Hippocampal formation (tissue), 2 donors: ENCODE measurements around the gene VAV2.

ENCODE experiments used
- DNase-seq, 2 donors: peaks; one replicate each; lab custom pipeline; 2025; lab: John Stamatoyannopoulos, UW

The VAV2 gene

GRCh38 chr9:133952598-133953550 lies 39.2 kb downstream of the VAV2 start:
- no peak for DNase-seq

DNA sequence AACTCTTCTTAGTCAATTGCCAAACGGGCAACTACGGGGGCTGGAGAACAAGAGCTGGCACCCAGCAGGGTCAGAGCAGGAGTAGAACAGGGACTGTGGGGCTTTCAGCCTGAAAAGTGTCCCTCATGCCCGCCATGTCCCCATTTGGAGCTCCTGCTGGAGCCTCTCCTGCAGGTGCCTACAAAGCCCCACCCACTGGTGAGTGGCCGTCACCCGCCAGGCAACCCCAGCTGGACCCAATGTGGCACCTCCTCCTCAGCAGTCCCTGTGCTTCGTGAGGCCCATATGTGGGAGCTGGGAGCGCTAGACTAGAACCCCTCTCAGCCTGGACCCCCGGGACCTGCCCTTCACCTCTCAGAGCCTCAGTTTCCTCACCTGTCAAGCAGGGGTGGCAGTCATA lies 40.9 kb downstream of the VAV2 start:
- DNase-seq: no peak

DNA sequence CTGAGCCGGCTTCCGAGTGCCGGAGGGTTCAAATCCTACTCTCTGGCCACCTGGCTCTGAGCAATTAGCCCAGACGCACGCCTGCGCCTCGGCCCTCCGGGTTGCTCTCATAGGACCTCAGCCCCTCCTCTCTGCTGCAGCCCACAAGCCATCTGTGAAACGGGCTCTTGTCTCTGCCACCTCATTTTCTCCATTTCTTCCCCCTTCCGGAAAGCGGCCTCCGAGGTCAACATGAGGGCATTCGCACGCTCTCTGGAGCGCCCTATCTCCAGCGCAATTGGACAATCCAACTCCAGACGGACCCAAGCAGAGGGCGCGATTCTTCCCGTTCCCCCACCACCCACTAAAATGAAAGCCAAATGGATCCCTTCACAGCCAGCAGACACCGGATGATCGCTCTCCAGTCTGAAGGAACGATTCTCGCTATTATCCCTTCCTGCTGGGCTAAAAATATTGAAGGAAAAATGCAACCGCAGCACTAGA lies 41.5 kb downstream of the VAV2 start:
- no peak for DNase-seq

DNA sequence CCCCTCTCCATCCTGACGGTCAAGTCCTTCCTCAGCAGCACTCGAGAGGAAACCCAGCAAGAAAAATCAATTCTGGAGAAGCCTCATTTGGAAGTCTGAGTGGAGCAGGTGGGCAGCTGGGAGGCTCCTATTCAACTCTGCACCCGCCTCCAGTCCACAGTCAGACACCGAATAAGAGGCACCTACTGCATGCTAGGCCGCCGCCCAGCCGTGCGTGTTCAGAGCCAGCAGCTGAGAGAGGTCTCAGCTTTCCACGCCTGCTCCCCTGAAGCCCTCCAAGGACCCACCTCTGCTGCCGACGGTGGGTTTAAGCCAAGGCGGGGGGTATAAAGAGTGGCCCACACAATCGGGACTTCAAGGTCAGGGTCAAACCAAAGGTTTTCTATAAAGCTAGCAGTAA lies 41.9 kb downstream of the VAV2 start:
- DNase-seq: no peak

DNA sequence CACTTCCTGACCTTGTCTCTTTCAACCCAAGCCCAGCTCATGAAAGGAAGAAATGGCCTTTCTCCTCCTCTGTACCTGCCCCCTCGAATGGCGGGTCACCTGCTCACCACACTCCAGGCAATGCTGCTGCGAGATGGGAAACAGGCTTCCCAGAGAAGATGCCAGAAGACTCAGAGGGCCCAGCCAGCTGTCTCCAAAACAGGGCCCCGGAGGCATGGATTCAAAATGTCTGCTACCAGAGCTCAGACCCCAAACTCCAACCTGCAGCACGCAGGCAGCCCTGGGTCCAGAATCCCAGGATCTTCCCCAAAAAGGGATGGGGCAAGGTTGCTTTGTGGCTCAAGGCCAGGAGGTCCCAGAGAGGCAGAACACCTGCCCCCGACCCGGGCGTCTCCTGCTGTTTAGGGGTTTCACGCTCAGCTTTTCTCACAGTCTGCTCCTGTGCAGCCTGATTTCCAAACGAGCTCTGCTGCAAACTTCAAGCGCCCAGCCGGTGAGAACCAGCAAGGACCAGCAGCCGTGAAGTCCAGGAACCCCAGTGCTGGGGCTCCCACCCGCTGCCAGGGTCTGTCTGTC lies 42.5 kb downstream of the VAV2 start:
- no peak for DNase-seq

DNA sequence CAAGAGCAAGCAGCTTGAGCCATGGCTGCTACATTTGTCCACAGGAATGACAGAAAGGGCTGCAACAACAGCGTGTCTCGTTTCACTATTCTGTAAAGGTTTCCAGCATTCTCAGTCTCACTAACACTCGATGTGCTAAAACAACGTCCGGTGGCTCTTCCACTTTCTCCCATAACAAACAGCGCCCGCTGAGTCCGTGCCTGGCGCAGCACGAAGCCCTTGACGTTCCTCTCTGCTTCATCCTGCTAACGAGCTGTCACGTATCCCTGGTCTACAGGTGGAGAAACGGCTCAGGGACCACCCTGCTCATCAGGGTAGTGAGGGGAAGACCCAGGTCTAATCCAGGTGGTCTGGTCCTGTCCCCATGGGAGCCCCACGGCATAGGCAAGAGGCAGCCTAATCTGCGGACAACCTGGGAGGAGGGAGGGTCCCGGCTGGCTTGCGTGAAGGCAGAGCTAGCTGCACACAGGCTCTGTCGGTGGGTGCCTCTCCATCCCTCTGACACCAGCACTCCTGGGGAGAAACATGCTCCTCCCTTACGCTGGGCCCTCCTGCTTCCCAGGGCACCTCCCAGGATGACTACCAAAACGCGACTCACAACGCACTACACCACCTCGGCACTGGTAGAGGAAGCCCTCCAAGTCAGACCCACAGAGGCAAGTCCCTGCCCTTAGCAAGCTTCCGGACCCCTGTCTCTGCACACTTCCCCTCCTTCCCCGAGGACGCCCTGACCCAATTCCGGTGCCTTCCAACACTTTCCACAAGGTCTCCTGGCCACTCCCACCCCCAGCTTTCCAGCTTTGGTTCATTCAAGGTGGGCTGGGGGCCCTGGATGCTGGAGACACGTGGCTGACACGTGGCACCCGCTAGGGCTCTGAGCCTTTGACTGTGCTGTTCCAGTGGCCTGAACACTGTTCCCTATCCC lies 43.3 kb downstream of the VAV2 start:
- DNase-seq: no peak

GRCh38 chr9:133948131-133948530 lies 44.0 kb downstream of the VAV2 start:
- no peak for DNase-seq

DNA sequence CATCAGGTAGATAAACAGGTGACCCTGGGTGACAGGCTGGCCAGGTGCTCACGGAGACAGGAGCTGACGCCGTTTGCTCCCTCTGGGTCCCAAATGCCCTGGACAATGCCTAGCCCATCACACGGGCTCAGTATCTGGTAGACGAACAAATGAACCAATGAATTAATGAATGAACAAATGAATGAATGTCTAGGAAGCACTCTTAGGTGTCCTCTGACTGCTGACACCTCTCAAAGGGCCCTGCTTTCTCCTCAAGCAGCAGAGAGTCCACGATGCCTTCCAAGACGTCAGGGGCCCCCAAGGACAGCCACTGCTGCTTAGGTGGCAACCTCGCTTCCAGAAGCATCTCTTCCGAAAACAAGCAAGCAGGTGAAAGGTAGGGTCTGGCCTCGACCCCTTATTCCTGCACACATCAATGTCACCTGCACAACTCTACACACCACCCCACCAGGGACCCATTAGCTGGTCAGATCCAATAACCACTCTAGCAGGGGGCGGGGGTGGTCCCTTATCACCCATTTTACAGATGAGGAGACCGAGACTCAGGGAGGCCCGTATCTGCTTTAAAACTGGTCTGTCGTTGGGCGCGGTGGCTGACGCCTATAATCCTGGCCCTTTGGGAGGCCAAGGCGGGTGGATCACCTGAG lies 45.2 kb downstream of the VAV2 start:
- no peak for DNase-seq

DNA sequence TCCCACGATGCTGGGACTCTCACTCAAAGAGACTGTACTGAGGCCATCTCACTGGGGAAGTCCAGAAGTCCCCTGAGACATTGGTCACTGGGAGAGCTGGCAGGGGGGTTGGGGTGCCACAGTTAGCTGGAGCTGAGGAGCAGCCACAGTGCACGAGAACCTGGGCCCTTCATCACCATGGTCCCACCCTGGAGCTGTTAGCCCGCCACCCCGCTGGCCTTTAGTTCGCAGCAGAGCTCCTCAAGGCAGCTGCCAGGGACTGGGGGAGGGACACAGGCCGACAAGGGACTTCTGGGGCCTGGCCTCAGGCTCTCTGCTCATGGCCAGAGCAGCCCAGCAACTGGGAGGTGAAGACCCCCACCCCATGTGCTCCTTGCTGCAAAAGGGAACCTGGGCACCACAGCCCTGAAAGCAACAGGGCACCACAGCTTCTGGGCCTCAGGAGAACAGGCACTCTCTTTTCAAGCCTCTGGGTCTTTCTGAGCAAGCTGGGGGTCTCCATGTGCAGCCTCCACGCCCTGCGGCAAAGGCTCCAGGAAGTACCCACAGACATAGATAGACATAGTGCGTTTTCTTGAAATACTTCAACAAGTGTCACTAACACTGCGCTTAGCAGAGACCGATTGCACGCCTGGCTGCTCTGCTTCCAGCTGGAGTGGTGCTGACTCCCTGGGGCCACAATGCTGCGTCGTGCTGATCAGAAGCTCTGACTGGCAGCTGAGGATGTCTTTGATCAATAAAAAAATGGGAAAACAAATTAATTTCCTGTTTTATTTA lies 46.0 kb downstream of the VAV2 start:
- no peak for DNase-seq

- no peak for DNase-seq
These were observed 46.7 kb downstream of the VAV2 start for GRCh38 chr9:133945314-133945975.

GRCh38 chr9:133944746-133945135 lies 47.4 kb downstream of the VAV2 start:
- no peak for DNase-seq

DNA sequence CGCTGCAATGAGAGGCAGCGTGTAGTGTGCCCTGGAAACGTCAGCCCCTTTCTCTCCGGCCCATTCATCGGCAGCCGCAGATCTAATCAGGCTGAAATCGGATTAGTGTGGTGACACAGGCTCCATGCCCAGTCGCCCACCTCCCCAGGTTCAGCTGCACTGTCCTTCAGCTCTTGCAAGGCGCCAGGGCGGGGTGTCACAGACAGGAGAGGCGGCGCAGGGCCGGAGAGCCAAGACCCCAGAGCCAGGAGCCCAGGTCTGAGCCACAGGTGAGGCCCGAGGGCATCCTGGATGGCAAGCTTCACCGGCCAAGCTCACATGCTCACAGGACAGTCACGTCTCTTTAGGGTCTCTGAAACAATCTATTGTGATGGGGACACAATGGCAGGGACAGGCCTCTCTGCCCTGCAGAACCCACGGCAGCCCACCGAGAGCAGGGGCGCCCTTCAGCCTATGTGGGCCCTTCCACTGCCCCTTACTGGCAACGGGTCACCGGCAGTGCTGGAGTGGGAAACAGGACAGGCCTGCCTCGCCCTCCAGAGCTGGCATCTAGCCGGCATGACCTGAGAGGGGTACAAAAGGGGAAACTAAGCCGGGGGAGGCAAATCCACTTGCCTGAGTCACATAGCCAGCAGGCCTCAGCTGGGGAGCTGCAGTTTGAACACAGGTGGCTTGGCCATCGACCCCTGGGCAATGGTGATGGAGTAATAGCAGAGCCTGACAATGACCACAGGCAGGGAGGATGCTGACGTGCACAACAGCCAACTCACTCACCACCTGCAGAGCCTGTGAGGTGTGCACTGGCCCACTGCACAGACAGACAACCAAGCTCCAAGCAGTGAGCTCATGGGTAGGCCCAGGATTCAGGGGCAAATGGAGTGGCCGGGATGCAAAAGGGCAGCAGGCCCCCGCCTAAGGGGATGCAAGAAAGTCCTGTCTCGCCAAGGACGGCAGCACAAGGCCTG lies 48.1 kb downstream of the VAV2 start:
- DNase-seq: no peak

GRCh38 chr9:133943036-133943780 lies 48.9 kb downstream of the VAV2 start:
- no peak for DNase-seq

- DNase-seq: no peak
These were observed 49.7 kb downstream of the VAV2 start for GRCh38 chr9:133942206-133942975.

- DNase-seq: no peak
These were observed 52.3 kb downstream of the VAV2 start for GRCh38 chr9:133939845-133940244.

- DNase-seq: no peak
These were observed 52.8 kb downstream of the VAV2 start for GRCh38 chr9:133939171-133939785.

DNA sequence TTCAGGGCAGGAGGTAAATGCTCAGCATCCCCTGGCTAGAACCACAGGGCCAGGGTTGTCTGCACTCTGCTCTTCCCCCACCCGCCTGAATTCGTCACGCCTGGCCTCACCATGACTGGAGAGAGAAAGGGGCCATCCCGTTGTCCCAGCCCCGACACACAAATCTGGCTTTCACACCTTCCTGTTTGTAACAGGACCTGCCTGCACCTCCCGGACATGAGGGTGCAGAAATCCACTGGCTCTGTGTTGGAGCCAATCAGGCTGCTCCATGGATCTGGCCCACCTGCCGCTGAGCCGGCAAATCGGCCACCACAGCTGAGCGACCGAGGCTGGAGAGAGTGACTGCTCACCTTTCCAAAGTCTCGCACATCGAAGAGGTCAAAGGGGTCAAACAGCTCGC lies 53.4 kb downstream of the VAV2 start:
- no peak for DNase-seq
